Lower leg skin (tissue), 3 donors: ENCODE results near the gene GLDN.

Source experiments
- CTCF ChIP-seq, 3 donors: fragments of 450-650 bp; IDR thresholded peaks; one replicate each; pipeline ENCODE4 v1.5.1; 2016; ENCODE audit warnings: antibody characterized with exemption in 3 of 3, mild to moderate bottlenecking in 3 of 3, moderate library complexity in 2 of 3
- POLR2A ChIP-seq, 2 donors: fragments of 450-650 bp; IDR thresholded peaks; one replicate each; pipeline ENCODE4 v1.6.1; 2016 to 2017; ENCODE audit warnings: antibody characterized with exemption in 2 of 2, mild to moderate bottlenecking in 1 of 2, moderate library complexity in 1 of 2

- no peak for TF ChIP-seq POLR2A (IDR thresholded peaks at IDR 0.05)
- TF ChIP-seq CTCF (IDR thresholded peaks at IDR 0.05): no peak
Observed at GRCh38 chr15:51338496-51338895, 3.0 kb upstream of the GLDN start, which contains the start of gene CYP19A1.
